Mucosa of rectum (tissue), 2 donors: Measurements from ENCODE around the gene SLC37A1.

Experiments used
- H3K27ac ChIP-seq, 2 donors: one replicate each; pipeline ENCODE4 v1.7.0; 2013; ENCODE audit warnings: inconsistent platforms in 2 of 2, low read depth in 2 of 2, low read length in 2 of 2
- H3K27me3 ChIP-seq, 2 donors: one replicate each; pipeline ENCODE4 v1.7.0; 2013; ENCODE audit warnings: low read length in 2 of 2; ENCODE audit not compliant: control insufficient read depth in 2 of 2, insufficient read depth in 2 of 2
- H3K36me3 ChIP-seq, 2 donors: one replicate each; pipeline ENCODE4 v1.7.0; 2013; ENCODE audit warnings: low read length in 2 of 2; ENCODE audit not compliant: control insufficient read depth in 2 of 2, insufficient read depth in 2 of 2
- H3K4me1 ChIP-seq, 2 donors: one replicate each; pipeline ENCODE4 v1.7.0; 2013; ENCODE audit warnings: low read length in 2 of 2, mild to moderate bottlenecking in 1 of 2; ENCODE audit not compliant: control insufficient read depth in 2 of 2, insufficient read depth in 2 of 2
- H3K4me3 ChIP-seq, 2 donors: one replicate each; pipeline ENCODE4 v1.7.0; 2013; ENCODE audit warnings: low read length in 2 of 2
- H3K9ac ChIP-seq, 2 donors: one replicate each; pipeline ENCODE4 v1.7.0; 2013; ENCODE audit warnings: low read length in 2 of 2, low read depth in 1 of 2, mild to moderate bottlenecking in 1 of 2
- H3K9me3 ChIP-seq, 2 donors: one replicate each; pipeline ENCODE4 v1.7.0; 2013; ENCODE audit warnings: low read length in 2 of 2; ENCODE audit not compliant: control insufficient read depth in 2 of 2
- donor health status: healthy.
- donor health status: Normal muscosa, but diverticular disease.

The SLC37A1 gene

DNA sequence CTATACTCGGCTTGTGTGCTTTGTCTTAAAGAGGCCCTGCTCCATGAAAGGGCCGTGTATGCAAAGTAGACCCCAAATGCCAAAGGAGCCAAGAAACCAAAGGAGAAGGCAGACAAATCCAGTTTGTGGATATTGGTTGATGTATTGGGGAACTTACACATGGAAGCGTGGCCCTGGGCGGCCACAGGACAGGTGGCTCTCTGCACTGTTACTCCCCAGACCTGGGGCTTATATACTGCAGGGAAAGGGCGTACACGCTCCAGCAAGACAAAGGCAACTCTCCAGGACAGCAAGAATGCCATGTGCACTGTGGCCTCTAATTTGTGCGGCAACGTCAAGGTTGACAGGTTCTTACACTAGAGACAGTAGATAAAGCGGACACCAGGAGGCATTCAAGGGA is 42.4 kb upstream of the SLC37A1 start:
- Histone ChIP-seq H3K27me3 (no peaks in the 10 kb centered on the region), H3K4me1 (peaks cover 33 to 48% of the 10 kb centered on the region in 2 donors), H3K4me3 (no peak overlapping the region), H3K9ac (no peak overlapping the region), H3K9me3 (no peaks in the 10 kb centered on the region), H3K36me3 (no peaks in the 10 kb centered on the region), H3K27ac (no peak overlapping the region)

DNA sequence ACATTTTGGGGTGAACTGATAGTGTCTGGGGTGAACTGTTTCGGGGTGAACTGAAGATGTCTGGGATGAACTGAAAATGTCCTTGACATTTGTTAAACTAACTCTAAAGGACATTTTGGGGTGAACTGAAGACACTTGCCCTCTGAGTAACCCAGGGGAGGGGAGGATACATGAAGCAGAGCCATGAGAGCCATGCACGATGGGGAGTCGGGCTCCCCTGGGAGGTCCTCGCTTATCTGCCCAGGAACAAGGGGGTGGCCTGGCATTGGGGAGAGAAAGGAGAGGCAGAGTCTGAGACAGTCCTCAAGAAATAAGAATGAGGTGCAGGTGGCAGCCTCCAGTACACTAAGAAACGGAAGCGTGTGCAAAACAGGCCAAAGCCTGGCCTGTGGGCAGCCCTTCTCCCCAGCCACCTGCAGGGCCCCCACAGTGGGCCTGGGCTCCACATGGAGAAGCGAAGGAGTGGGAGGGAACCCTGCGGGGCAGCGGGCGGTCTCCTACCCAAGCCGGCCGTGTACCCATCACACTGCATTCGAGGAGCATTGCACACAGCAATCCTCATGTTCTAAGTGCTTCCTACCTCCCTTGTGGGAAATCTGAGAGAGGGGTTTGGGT is 41.8 kb upstream of the SLC37A1 start:
- no peaks in the 10 kb centered on the region for H3K27me3 ChIP-seq
- peaks cover 33 to 48% of the 10 kb centered on the region in 2 donors for H3K4me1 ChIP-seq
- no peak overlapping the region for H3K4me3 ChIP-seq
- H3K9me3 ChIP-seq: no peaks in the 10 kb centered on the region
- no peak overlapping the region for H3K9ac ChIP-seq
- no peaks in the 10 kb centered on the region for H3K36me3 ChIP-seq
- no peak overlapping the region for H3K27ac ChIP-seq

DNA sequence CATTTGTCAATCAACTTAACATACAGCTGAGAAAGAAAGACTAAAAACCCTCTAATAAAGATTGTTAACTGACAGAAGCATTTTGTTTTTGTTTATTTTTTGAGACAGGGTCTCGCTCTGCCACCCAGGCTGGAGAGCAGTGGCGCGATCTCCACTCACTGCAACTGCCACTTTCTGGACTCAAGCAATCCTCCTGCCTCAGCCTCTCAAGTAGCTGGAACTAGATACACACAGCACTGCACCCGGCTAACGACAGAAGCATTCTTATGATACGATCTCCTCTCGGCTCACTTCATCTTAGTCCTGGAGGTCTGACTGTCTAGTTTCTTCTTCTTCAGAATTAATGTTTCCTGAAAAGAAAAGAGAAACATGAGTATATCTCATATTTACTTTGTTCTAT is 41.1 kb upstream of the SLC37A1 start:
- Histone ChIP-seq H3K4me3 (no peak overlapping the region), H3K4me1 (peaks cover 28 to 44% of the 10 kb centered on the region in 2 donors), H3K9me3 (no peaks in the 10 kb centered on the region), H3K9ac (no peak overlapping the region), H3K36me3 (no peaks in the 10 kb centered on the region), H3K27me3 (no peaks in the 10 kb centered on the region), H3K27ac (no peak overlapping the region)

DNA sequence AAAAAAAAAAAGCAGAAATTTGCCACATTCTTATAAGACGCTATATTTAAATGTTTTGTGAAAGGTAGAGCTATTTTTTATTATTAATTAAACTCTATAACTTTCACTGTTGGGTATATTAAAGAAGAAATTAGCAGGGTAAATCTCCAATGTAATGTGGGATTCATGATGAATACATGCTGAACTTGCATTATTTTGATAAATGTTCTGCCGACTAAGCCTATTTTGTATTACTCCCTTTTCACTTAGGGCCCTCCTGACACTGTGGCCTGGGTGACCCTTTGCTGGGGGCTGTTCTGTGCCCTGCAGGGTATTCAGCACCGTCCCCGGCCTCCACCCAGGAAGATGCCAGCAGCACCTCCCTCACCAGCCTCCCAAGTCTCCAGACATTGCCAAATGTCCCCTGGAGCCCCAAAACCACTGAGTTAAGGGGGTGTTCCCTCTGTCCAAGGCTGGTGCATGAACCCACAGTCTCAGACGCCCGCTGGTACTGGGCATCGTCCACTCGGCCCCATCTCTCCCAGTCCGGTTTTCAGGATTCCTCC is 40.1 kb upstream of the SLC37A1 start:
- Histone ChIP-seq H3K9ac (peak overlapping the region in 1 of 2 donors; percentile 65), H3K36me3 (no peaks in the 10 kb centered on the region), H3K9me3 (no peaks in the 10 kb centered on the region), H3K27ac (peak overlapping the region; percentile 85 to 88), H3K27me3 (no peaks in the 10 kb centered on the region), H3K4me1 (peaks cover 23 to 34% of the 10 kb centered on the region in 2 donors), H3K4me3 (peak overlapping the region in 1 of 2 donors; percentile 10)

DNA sequence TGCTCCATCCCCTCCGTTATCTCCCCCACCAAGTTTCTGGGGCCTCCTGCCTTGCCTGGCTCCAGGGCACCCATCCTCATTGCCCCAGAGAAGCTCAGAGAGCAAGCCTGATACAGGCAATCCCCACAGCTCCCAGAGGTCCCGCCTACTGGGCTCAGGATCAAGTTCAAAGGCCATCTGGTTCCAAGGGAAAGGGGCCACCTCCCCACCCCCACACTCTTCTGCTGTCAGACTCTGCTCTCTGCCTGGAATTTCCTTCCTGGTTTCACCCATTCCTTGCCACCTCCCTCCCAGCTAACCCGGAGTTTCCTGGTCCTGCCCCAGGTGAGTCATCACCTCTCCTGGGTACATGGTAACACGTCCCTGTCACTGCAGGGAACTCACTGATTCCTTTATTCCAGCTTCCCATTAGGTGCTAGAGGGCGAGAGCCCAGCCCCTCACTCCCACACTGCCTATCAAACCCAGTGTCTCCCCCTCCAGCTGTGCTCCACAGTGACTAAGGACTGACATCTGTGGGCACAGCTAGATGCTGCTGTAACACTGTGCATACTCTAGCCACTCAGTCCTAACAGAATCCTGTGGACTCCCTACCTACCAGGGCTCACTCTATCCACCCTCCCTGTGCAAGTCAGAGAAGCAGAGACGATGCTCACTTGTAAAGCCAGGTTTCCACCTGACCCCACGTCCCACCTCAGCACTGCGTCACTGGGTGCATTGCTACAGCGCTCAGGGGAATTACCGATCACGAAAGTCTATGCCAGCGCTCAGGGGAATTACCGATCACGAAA is 39.4 kb upstream of the SLC37A1 start:
- Histone ChIP-seq H3K9me3 (no peaks in the 10 kb centered on the region), H3K36me3 (no peaks in the 10 kb centered on the region), H3K4me1 (peaks cover 16 to 28% of the 10 kb centered on the region in 2 donors), H3K27me3 (no peaks in the 10 kb centered on the region), H3K27ac (peak overlapping the region; percentile 91 to 96), H3K4me3 (peak overlapping the region; percentile 10 to 54), H3K9ac (peak overlapping the region; percentile 65)

DNA sequence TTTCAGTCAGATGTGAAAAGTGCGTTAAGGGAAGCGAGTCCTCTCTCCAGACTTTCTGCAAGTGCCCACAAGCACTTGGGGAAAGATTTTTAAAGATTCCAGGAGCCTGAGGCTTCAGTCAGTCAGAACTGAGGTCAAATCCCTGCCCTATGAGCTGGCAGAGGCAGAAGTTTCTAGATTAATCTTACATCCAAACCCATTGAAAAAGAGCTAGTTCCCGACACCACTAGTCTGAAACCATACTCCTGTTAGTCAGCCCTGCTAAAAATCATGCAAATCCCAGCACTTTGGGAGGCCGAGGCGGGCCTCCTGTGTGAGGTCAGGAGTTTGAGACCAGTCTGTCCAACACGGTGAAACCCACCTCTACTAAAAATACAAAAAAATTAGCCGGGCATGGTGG is 38.6 kb upstream of the SLC37A1 start:
- Histone ChIP-seq H3K9ac (peak overlapping the region; percentile 61 to 65), H3K36me3 (no peaks in the 10 kb centered on the region), H3K27me3 (no peaks in the 10 kb centered on the region), H3K4me1 (peaks cover 16 to 21% of the 10 kb centered on the region in 2 donors), H3K9me3 (no peaks in the 10 kb centered on the region), H3K4me3 (no peak overlapping the region), H3K27ac (peak overlapping the region; percentile 91 to 96)

DNA sequence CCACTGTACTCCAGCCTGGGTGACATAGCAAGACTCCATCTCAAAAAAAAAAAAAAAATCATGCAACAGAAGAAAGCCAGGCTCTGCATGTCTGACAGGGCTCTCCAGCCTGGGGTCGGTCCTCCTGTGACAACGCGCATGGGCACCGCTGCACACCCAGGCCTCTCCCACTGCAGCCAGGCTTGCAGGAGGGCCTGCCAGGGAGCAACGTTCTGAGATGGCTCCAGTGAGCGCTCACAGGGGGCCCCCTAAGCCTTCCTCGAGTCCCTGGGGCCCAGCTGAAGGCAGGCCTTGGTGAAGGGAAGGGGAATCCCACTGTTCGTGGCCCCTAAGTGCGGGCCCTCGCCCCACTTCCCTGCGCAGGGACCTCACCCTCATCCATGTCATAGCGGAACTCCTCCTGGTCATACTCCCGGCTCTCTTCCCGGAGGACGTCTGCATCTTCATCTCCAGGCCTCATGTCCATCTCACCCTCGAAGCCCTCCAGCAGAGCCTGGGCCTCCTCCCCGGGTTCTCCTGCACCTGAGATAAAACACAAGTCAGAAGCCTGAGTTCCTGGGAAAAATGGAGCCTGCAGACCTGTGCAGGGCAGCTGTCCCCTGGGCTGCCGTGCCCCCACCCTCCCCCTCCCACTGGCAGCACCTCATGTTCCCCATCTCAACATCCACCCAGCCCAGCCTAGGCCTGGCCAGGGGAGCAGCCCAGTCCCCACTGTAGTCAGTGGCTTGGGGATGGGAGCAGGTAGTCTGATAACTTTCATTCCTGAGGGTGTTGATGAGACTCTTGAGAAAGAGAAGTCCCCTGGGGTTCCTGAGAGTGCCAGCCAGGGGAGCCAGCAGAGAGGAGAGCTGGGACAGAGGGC is 37.9 kb upstream of the SLC37A1 start:
- no peak overlapping the region for H3K9ac ChIP-seq
- no peaks in the 10 kb centered on the region for H3K9me3 ChIP-seq
- H3K4me3 ChIP-seq: no peak overlapping the region
- H3K4me1 ChIP-seq: peaks cover 14 to 18% of the 10 kb centered on the region in 2 donors
- H3K36me3 ChIP-seq: no peaks in the 10 kb centered on the region
- no peak overlapping the region for H3K27ac ChIP-seq
- no peaks in the 10 kb centered on the region for H3K27me3 ChIP-seq

DNA sequence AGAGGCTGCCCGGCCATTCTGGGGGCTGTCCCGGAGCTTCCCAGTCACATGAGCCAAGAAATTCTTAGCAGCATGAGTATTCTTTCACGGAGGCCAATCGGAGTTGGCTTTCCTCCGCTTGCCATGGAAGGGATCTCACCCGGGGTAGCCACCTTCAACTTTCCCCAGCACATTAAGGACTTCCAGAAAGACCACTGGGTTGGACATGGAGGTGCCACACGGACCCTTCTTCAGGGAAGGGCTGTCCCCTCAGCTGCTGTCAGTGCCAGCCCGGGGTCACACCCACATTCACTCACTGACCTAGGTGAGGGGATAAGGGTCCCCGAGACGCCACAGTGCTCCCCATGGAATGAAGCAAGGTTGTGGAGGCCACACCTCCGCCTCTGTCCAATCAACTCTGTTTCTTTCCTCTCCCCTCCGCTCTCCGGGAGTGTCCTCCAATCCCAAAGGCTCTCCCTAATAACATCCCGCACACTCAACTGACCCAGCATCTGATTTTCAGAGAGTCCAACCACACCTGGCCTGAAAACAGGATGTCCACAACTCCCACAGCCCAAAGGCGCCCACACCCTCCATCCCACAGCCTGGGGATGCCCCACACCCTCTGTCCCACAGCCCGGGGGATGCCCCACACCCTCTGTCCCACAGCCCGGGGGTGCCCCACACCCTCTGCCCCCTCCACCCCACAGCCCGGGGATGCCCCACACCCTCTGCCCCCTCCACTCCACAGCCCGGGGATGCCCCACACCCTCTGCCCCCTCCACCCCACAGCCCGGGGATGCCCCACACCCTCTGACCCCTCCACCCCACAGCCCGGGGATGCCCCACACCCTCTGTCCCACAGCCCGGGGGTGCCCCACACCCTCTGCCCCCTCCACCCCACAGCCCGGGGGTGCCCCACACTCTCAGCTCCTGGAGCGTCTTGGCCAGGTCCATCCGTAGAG is 37.0 kb upstream of the SLC37A1 start:
- H3K36me3 ChIP-seq: no peaks in the 10 kb centered on the region
- H3K27ac ChIP-seq: no peak overlapping the region
- no peak overlapping the region for H3K9ac ChIP-seq
- H3K4me1 ChIP-seq: peaks cover 14 to 18% of the 10 kb centered on the region in 2 donors
- no peaks in the 10 kb centered on the region for H3K27me3 ChIP-seq
- no peak overlapping the region for H3K4me3 ChIP-seq
- H3K9me3 ChIP-seq: no peaks in the 10 kb centered on the region

DNA sequence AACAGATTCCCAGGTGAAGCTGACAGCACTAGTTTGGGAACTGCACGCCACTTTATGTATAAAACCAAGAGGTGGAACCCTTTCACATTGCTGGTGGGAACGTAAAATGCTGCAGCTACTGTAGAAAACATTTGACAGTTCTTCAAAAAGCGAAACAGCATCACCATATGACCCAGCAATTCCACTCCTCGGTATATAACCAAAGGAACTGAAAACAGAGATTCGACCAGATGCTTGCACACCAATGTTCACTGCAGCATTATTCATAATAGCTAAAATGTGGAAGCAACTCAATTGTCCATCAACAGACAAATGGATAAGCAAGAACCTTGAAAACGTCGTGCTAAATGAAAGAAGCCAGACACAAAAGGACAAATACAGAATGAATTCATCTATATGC is 35.1 kb upstream of the SLC37A1 start:
- peaks cover 13 to 20% of the 10 kb centered on the region in 2 donors for H3K4me1 ChIP-seq
- no peaks in the 10 kb centered on the region for H3K27me3 ChIP-seq
- no peak overlapping the region for H3K27ac ChIP-seq
- H3K9ac ChIP-seq: no peak overlapping the region
- H3K9me3 ChIP-seq: no peaks in the 10 kb centered on the region
- no peak overlapping the region for H3K4me3 ChIP-seq
- no peaks in the 10 kb centered on the region for H3K36me3 ChIP-seq
